HG02852 (cell line): ENCODE measurements around the gene CHST8.

ENCODE experiments used
- ATAC-seq: cut with Tn5 transposase; IDR thresholded peaks from one replicate; pipeline ENCODE4 v1.9.1; 2021; ENCODE audit warnings: mild to moderate bottlenecking, moderate library complexity; ENCODE audit not compliant: unreplicated experiment

The CHST8 gene

GRCh38 chr19:33706631-33707030 lies 84.9 kb downstream of the CHST8 start:
- no peak for ATAC-seq

- ATAC-seq: no peak
Observed at GRCh38 chr19:33712268-33712667, 90.5 kb downstream of the CHST8 start.

- no peak for ATAC-seq
Observed at GRCh38 chr19:33713194-33713593, 91.4 kb downstream of the CHST8 start.

- no peak for ATAC-seq
Observed at GRCh38 chr19:33714149-33714548, 92.4 kb downstream of the CHST8 start.

DNA sequence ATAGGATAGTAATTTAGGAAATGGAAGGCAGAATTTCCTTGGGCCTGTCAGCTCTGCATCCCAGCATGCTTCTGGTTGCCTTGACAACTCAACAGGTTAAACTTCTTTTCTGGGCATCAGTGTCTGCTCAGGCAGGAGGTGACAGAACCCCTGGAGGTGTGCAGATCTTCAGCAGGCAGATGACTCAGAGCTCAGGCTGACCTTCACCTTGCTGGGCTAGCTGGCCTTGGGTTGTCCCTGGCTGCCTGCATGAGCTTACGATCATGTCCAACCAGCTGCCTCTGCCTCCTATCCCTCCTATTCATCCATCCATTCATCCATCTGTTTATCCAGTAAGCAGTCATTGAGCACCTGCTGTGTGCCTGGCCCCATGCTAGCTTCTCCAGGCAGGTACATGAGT lies 93.7 kb downstream of the CHST8 start:
- ATAC-seq: no peak

DNA sequence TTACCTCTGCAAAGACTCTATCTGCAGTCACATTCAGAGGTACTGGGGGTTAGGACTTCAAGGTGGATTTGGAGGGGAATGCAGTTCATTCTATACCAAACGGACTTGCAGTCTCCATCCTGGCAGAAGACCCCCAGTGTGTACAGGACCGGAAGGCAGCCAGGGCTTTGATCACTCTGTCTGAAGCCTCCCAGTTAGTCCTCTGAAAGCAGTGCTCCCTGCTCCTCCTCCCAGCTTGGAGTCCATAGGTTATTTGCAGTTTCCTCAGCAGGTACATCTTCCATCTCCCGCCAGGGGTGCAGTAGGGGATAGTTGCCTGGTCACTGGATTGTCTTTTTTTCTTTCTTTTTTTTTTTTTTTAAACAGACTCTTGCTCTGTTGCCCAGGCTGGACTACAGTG lies 96.1 kb downstream of the CHST8 start:
- no peak for ATAC-seq

DNA sequence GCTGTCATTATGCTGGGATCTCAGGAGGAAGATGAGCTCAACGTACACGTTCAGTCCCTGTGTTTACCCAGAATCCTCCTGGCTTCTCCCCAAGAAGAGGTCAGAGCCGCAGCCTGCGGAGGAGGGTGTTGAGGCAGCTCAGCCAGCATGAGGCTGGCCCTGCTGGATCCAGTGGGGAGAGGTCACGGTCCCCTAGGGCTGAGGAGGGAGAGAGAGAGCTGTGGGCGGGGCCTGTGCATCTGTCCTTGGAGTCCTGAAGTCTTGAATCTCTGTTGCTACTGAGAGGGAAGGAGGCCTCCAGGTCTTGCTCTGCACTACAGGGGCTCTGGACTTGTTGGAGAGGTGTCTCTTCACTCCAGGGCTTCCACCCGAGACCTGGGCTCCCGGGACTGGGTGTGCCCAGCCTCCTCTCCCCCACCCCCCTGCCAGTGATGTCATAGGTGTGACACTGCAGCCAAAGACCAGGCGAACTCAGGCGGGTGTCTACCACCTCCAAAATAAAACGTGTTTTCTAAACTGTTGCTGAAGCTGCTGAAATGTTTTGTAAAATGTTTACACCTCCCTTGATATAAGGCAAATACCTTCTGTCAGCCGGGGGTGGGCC lies 97.0 kb downstream of the CHST8 start:
- ATAC-seq: no peak

DNA sequence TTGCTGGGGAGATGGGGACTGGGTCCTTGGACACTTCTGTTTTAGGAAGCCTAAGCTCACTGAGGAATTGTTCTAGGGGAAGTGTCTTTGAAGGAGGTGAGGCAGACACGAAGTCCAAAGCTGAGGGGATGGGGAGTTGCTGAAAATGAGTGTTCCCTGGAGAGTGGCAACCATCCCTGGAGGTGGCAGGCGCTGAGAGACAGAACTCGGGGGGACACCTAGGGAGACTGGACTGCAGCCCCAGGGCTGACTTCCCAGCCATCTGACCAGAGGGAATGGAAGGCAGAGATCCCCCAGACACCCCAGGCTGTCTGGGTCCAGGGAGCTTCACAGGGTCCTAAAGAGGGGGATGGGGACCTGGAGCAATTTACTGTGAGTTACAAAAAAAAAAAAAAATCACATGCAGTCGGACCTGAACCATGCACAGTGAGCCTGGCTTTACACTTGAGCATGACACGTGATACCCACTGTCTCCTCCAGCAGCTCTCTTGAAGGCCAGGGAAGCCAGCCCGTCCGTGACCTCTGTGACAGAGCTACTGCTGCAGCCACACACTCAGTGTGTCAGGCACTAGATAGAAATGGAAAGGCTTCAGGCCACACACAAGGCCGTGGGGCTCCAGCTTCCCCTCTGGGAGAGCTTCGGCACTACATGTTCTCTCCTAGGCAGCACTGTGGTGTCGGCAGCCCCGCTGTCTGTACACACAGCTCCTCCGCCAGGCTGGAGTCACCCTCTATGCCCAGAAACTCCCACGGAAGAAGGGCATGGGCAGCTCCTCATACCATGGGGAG lies 97.8 kb downstream of the CHST8 start:
- ATAC-seq: no peak

- no peak for ATAC-seq
Observed at GRCh38 chr19:33720155-33720493, 98.4 kb downstream of the CHST8 start.

DNA sequence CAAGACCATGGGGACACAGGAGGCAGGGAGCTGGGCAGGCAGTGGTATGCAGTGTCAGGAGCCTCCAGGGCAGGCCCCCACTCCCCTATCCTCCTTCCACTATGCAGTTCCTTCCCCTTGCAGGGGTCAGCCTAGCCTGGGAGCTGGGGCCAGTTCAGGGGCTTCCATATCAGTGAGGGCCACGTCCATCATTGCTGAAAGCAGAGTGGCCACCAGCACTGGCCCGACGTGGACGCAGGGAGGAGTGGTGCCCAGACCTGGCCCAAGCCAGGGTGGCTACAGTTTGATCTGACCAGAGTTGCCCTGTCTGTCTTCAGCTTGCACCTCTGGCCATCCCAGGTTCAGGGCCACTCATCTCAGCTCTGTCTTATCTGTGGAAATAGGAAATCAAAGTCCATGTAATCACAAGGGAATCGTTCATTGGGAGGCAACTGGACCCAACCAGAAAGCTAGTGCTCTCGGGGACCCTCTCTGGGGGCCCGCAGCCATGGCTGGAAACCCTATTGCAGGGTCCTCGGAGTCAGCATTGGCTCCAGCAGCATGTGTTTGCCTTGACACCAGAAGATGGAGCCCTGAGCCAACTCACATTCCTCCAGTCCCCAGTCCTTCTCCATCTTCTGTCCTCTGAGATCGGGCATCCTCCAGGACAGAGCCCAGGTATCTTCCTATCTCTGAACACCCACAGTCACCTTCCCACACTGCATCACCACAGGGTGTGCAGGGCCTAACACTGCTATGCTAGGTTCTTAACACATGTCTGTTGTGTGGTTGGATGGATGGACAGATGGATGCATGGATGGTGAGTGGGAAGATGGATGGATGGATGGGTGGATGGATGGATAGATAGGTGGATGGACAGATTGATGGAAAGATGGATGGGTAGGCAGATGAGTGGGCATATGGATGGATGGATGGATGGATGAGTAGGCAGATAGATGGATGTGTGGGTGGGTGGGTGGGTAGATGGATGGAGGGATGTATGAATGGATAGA lies 99.2 kb downstream of the CHST8 start:
- ATAC-seq: no peak

DNA sequence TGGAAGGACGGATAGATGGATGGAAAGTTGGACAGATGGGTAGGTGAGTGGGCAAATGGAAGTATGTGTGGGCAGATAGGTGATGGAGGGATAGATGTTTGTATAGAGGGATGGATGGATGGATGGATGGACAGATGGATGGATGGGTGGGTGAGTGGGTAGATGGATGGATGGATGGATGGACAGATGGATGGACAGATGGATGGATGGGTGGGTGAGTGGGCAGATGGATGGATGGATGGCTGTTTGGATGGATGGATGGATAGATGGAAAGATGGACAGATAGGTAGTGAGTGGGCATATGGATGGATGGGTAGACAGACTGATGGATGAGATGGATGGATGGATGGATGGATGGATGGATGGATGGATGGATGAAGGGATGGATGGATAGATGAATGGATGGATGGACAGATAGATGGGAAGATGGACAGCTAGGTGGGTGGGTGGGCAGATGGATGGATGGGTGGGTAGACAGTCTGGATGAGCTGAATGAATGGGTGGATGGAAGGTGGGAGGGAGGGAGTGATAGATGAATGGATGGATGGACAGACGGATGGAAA lies 100.1 kb downstream of the CHST8 start:
- ATAC-seq: no peak

DNA sequence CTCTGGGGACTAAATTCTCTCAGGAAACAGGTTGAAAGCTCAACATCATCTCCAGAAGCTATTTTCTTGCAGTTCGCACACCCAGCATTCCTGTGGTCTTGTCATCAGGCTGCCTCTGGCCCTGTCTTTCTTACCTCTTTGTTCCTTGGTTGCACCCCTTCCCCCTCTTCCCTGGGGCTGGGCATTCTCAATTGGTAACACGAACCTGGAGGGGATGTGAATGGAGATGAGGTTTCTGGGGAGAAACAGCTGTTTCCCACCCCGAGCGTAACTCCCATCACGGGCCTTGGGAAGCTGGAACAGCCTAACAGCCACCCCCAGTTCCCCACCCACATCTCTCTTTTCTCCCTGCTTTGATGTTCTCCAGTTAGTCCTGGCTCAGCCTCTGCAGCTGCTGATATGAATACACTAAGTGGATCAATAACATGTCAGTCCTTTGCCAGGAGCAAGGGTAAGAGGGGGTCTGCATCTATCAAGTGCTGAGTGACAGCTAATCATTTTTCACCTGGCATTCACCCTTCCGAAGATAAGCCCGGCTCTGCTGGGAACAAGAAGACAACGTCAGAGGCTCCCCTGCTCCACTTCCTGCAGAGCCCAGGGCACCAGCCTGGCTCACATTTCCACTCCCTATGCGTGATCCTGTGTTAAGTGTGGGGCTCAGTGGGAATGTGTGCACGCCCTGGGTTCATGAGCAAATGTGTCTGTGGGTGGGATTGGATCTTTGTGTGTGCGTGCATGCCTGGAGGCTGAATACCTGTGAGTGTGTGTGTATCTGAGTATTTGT lies 100.9 kb downstream of the CHST8 start:
- ATAC-seq: no peak

DNA sequence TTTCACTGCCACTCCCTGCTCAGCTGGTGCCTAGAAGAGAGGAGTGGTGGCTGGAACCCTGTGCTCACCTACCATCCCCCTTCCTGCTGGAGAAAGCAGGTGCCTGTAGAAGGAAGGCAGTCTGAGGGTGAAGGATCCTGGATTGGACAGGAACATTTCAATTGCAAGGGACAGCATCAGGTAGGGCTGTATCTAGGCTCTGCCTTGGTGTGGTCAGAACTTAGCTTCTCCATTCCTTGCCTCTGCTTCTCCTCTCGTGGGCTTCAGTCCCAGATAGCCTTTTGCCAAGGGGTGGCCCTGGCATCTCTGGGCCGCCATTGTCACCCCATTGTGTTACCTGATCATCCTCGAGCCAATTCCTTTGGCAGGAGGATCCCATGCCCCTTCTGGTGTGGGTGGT lies 101.8 kb downstream of the CHST8 start:
- no peak for ATAC-seq

- ATAC-seq: no peak
Observed at GRCh38 chr19:33724021-33724720, 102.4 kb downstream of the CHST8 start.

DNA sequence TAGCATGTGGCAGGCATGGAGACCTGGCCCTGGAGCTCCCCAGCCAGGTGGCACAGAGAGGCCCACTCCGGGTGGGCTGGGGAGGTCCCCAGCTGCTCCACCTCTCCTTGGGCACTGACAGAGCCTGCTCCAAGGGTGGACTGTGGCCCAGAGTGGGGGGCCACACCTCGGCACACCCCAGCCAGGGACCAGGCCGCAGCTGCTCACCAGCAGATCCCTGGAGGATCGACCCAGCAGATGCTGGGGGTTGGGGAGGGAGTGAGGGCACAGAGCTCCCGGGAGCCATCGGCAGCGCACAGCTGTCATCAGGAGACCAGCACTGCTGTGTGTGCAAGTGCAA lies 102.9 kb downstream of the CHST8 start:
- ATAC-seq: no peak

DNA sequence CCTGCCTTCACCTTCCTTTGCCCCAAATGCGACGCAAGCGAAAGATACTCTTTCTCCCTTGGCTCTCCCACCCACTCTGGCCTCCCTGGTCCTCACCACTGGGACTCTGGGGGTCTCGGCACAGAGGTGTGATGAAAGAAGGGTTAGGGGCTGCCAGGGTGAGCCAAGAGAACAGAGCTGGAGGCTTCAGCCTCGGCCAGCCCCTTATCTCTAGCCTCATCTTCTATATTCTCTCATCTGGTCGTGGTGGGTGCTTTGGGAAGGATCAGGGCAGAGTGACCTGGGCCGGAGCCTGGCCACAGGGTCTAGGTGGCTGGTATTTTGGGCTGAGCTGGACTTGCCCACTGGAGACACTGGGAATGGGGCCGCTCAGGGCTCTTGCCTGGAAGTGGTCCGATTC lies 103.8 kb downstream of the CHST8 start:
- no peak for ATAC-seq

DNA sequence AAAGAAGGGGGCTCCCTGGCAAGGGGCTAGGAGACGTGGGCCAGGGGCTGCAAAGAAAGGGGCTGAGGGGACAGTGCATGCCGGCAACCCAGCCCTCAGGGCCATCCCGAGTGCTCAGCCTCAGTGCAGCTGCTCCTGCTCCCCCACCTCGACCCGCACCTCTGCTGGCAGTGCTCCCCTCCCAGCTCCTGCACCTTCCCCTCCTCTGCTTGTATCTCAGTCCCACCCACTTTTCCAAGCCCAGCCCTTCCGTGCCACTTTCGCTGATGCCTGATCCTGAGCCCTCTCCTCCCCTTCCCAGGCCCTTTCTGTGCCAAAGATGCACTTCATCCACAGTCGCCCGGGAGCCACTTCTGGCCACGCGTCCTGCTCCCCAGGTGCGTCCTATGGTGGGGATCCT lies 105.0 kb downstream of the CHST8 start:
- ATAC-seq: no peak

DNA sequence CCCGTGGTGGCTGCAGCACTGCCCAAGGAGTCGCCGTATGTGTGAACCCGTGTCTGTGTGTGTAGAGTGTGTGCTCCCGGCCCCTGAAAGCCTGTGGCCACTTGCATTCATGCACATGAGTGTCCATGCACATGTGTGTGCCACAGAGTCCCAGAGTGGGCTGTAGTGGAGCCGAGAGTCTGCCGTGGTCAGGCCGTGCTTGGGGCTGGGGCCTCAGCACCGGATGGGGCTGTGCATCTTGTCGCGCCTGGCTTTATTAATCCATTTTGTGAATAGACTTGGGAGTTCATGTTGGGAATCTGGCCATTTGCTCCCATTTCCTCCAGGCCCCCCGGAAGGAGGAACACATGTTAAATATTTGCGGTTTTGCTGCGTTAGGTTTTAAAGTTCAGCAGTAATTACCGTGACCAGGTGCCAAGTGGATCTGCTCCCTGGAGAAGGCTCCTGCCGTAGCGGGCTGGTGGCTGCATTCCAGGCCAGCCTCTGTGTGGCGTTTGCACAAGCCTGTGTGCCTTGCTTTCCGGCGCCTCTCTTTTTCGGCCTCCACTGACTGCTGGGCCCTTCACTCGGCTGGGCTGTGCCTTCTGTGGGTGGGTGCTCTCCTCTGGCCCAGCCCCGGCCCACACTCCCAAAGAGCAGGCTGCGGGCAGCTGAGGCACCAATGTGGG lies 105.7 kb downstream of the CHST8 start:
- ATAC-seq: no peak

DNA sequence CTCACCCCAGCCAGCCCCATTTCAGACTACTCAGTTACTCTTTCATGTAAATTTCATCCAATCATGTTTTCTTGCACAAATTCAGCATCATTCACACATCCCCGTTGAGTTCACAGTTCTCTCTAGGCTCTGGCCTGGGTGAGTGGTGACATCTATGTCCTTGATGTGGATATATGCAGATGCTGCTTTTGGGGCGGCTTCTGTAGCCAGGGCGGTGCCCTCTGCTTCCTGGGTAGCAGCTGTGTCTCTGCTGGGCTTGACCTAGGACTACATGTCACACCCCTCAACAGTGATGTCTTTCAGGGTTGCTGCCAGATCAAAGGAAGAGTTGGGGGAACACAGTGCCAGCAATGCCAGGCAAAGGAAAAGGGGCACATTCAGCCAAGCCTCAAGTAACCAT lies 106.4 kb downstream of the CHST8 start:
- ATAC-seq: no peak
